GM12873 (cell line): ENCODE measurements around the gene CLN5.

ENCODE experiments used
- TF ChIP-seq, protein P1 (sequence below): IDR thresholded peaks from 2 replicates; pipeline ENCODE4 v1.5.1; 2012; ENCODE audit warnings: low read depth, mild to moderate bottlenecking, moderate library complexity, low read length, control low read depth; ENCODE audit not compliant: insufficient read depth; ENCODE audit errors: missing control alignments

CLN5 gene

GRCh38 chr13:76991796-76992547, at the start of gene CLN5:
Gene CLN5 (plus strand): TSS chr13:76992081. CDS start chr13:76992099, 18 bp downstream.
- TF ChIP-seq, protein P1, sequence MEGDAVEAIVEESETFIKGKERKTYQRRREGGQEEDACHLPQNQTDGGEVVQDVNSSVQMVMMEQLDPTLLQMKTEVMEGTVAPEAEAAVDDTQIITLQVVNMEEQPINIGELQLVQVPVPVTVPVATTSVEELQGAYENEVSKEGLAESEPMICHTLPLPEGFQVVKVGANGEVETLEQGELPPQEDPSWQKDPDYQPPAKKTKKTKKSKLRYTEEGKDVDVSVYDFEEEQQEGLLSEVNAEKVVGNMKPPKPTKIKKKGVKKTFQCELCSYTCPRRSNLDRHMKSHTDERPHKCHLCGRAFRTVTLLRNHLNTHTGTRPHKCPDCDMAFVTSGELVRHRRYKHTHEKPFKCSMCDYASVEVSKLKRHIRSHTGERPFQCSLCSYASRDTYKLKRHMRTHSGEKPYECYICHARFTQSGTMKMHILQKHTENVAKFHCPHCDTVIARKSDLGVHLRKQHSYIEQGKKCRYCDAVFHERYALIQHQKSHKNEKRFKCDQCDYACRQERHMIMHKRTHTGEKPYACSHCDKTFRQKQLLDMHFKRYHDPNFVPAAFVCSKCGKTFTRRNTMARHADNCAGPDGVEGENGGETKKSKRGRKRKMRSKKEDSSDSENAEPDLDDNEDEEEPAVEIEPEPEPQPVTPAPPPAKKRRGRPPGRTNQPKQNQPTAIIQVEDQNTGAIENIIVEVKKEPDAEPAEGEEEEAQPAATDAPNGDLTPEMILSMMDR, result peak; percentile 9

DNA sequence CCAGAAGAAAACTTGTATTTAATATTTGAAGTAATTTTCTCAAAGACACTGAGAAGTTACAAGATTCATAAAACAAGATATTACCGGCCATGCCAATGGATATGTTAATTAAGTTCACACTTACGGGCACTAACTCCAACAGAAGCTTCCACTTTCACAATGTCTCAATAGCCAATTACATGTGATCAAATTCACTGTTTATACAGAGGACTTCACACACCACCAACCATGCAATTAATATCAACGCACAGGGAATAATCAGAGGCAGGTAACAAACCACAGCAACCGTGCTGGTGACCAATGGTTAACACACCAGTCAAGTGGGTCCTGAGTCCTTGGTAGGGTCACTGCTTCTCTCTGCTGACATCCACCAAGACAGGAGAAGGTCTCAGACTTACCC, 49.5 kb upstream of the CLN5 start:
- TF ChIP-seq, protein P1, result no peak

GRCh38 chr13:76943646-76944045, 48.2 kb upstream of the CLN5 start:
- TF ChIP-seq, protein P1, result no peak

DNA sequence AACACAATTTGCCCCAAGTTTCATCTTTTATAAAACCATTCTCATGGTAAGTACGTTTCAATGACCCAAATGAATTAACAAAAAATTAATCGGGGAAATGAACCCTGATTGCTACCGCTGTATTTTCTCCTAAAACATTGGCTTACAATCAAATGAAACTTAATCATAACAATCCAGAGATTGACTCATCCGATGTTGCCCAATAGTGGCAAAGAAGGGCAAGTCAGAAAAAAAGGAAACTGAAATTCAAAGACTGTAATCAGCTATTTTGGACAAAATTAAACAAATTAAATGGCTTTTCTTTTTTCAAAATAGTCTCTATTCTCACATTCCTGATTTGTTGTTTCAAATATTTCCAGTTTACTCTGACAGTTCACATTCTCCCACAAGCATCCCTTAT, 47.4 kb upstream of the CLN5 start:
- TF ChIP-seq, protein P1, result no peak

DNA sequence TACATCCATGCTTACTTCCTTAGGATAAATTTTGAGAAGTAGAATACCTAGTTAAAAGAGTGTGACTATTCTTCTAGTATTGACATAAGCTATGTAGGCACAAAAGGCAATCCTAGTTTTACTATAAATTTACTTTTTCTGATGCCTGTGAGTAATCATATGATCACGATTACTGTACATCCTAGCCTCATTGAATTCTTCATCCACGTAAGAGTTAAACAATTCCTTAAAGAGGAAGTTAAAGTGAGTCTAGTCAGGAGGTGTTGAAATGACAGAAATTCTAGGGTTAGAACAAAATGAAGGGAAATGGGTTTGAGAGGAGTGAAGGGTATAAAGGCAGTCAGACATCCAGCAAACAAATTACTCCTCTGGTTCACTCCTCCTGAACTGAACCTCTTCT, 43.7 kb upstream of the CLN5 start, which contains the start of gene ACOD1:
Gene ACOD1, plus strand, starts transcription at position 363 of the 400 bp plus-strand sequence. CDS start 48 bp downstream, outside the sequence.
- TF ChIP-seq, protein P1, result no peak

- TF ChIP-seq, protein P1, result no peak
Observed at GRCh38 chr13:76950101-76950500, 41.8 kb upstream of the CLN5 start.

- TF ChIP-seq, protein P1, result no peak
Observed at GRCh38 chr13:76953968-76954367, 37.9 kb upstream of the CLN5 start.
